Tibial nerve (tissue), 4 donors: Measurements from ENCODE around the gene GCDH.

ENCODE experiments used
- EP300 ChIP-seq, 2 donors: sonication (generic); formaldehyde crosslinking; IDR thresholded peaks; one replicate each; pipeline ENCODE4 v1.6.1; 2017; ENCODE audit warnings: antibody characterized with exemption in 2 of 2, mild to moderate bottlenecking in 1 of 2
- POLR2A ChIP-seq, 2 donors: fragments of 450-650 bp; IDR thresholded peaks; one replicate each; pipeline ENCODE4 v1.6.1; 2017; ENCODE audit warnings: antibody characterized with exemption in 2 of 2, mild to moderate bottlenecking in 2 of 2, moderate library complexity in 2 of 2
- TF ChIP-seq, protein P1 (sequence below), 5 experiments: fragments of 200-600 bp in 3 of 5; fragments of 450-650 bp in 2 of 5; sonication (generic) in 3 of 5; IDR thresholded peaks; one replicate each; pipeline ENCODE4 v1.5.1; 2016 to 2019; ENCODE audit warnings: antibody characterized with exemption in 5 of 5, mild to moderate bottlenecking in 3 of 5, moderate library complexity in 2 of 5

DNA sequence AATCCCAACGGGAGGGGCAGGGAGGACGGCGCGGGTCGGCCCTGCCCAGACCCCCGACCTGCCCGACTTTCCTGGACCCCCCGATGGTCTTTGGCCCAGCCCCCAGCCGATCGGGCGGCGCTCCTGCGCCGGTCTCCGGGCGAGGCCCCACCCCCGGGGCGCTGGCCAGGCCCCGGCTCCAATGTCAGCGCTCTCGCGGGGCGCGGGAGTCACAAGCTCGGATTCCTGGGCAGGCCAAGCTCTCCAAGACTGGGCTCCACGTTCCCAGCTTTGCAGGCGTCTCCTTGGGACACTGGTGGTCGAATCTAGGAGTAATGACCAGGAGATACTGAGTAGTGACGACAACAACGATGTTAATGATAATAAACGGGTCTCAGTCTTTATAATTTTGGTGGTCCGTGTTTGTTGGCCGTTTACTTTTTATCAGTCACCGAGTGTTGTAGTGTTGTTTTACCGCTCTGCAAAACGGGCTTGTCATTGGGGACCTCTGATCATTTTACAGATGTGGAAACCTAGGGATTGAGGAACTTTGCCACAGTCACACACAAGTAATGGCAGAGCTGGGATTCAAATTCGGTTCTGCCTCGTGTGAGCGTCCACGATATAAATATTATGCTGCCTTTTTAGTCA, 55.2 kb downstream of the GCDH start:
- TF ChIP-seq, protein P1, sequence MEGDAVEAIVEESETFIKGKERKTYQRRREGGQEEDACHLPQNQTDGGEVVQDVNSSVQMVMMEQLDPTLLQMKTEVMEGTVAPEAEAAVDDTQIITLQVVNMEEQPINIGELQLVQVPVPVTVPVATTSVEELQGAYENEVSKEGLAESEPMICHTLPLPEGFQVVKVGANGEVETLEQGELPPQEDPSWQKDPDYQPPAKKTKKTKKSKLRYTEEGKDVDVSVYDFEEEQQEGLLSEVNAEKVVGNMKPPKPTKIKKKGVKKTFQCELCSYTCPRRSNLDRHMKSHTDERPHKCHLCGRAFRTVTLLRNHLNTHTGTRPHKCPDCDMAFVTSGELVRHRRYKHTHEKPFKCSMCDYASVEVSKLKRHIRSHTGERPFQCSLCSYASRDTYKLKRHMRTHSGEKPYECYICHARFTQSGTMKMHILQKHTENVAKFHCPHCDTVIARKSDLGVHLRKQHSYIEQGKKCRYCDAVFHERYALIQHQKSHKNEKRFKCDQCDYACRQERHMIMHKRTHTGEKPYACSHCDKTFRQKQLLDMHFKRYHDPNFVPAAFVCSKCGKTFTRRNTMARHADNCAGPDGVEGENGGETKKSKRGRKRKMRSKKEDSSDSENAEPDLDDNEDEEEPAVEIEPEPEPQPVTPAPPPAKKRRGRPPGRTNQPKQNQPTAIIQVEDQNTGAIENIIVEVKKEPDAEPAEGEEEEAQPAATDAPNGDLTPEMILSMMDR (IDR thresholded peaks at IDR 0.05), result no peak
- TF ChIP-seq EP300 (IDR thresholded peaks at IDR 0.05) (no peak), POLR2A (IDR thresholded peaks at IDR 0.05) (no peak)
